HEK293 (cell line): Measurements from ENCODE around the gene GALNT8.
"Not testable (repeated sequence)": the region's sequence is repeated elsewhere in the genome, so short reads cannot be mapped to it uniquely, and the experiment has no call there.

ENCODE experiments used
- BCL11A ChIP-seq: fragments of 450-650 bp; formaldehyde crosslinking; IDR thresholded peaks from 2 replicates; pipeline ENCODE4 v1.5.1; 2016; ENCODE audit warnings: low read depth, missing biosample characterization, missing genetic modification characterization
- ZNF23 ChIP-seq: fragments of 450-650 bp; formaldehyde crosslinking; IDR thresholded peaks from 2 replicates; pipeline ENCODE4 v1.5.1; 2016; ENCODE audit warnings: missing biosample characterization, missing genetic modification characterization, borderline replicate concordance
- ZNF266 ChIP-seq: fragments of 450-650 bp; formaldehyde crosslinking; IDR thresholded peaks from 2 replicates; pipeline ENCODE4 v1.5.1; 2016; ENCODE audit warnings: missing biosample characterization, missing genetic modification characterization, low read depth
- ZNF423 ChIP-seq: fragments of 450-650 bp; formaldehyde crosslinking; IDR thresholded peaks from 2 replicates; pipeline ENCODE4 v1.5.1; 2016; ENCODE audit warnings: missing biosample characterization, missing genetic modification characterization
- ZNF654 ChIP-seq: fragments of 450-650 bp; formaldehyde crosslinking; IDR thresholded peaks from 2 replicates; pipeline ENCODE4 v1.5.1; 2016; ENCODE audit warnings: low read depth, missing biosample characterization, missing genetic modification characterization
- ZNF660 ChIP-seq: fragments of 450-650 bp; IDR thresholded peaks from 2 replicates; pipeline ENCODE4 v1.5.1; 2018; ENCODE audit warnings: missing biosample characterization, mild to moderate bottlenecking, missing genetic modification characterization
- TF ChIP-seq, protein P1 (sequence below): fragments of 450-650 bp; formaldehyde crosslinking; IDR thresholded peaks from 2 replicates; pipeline ENCODE4 v1.5.1; 2016; ENCODE audit warnings: missing biosample characterization, missing genetic modification characterization, borderline replicate concordance
- TF ChIP-seq, protein P2 (sequence below): fragments of 450-650 bp; formaldehyde crosslinking; IDR thresholded peaks from 2 replicates; pipeline ENCODE4 v1.5.1; 2016; ENCODE audit warnings: missing biosample characterization, missing genetic modification characterization
- TF ChIP-seq, protein P3 (sequence below): IDR thresholded peaks from 2 replicates; pipeline ENCODE4 v1.6.1; 2011; ENCODE audit warnings: mild to moderate bottlenecking, low read depth, low read length, borderline replicate concordance
- TF ChIP-seq, protein P4 (sequence below): fragments of 450-650 bp; formaldehyde crosslinking; IDR thresholded peaks from 2 replicates; pipeline ENCODE4; 2016; ENCODE audit warnings: missing biosample characterization, missing genetic modification characterization

DNA sequence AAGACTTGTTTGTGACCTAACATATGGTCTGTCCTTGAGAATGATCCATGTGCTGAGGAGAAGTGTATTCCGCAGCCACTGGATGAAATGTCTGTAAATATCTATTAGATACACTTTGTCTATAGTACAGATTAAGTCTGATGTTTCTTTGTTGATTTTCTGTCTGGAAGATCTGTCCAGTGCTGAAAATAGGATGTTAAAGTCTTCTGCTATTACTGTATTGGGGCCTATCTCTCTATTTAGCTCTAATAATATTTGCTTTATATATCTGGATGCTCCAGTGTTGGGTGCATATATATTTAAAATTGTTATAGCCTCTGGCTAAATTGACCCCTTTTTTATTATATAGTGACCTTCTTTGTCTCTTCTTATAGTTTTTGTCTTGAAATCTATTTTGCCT, 31.5 kb downstream of the GALNT8 start:
- TF ChIP-seq ZNF654 (tag by site-specific recombination); ZNF266 (tag by site-specific recombination); ZNF423 (tag by site-specific recombination); BCL11A (tag by site-specific recombination); ZNF23; ZNF660: not testable (repeated sequence)
- TF ChIP-seq, protein P1, sequence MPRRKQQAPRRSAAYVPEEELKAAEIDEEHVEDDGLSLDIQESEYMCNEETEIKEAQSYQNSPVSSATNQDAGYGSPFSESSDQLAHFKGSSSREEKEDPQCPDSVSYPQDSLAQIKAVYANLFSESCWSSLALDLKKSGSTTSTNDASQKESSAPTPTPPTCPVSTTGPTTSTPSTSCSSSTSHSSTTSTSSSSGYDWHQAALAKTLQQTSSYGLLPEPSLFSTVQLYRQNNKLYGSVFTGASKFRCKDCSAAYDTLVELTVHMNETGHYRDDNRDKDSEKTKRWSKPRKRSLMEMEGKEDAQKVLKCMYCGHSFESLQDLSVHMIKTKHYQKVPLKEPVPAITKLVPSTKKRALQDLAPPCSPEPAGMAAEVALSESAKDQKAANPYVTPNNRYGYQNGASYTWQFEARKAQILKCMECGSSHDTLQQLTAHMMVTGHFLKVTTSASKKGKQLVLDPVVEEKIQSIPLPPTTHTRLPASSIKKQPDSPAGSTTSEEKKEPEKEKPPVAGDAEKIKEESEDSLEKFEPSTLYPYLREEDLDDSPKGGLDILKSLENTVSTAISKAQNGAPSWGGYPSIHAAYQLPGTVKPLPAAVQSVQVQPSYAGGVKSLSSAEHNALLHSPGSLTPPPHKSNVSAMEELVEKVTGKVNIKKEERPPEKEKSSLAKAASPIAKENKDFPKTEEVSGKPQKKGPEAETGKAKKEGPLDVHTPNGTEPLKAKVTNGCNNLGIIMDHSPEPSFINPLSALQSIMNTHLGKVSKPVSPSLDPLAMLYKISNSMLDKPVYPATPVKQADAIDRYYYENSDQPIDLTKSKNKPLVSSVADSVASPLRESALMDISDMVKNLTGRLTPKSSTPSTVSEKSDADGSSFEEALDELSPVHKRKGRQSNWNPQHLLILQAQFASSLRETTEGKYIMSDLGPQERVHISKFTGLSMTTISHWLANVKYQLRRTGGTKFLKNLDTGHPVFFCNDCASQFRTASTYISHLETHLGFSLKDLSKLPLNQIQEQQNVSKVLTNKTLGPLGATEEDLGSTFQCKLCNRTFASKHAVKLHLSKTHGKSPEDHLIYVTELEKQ (tag by site-specific recombination) = not testable (repeated sequence)
- TF ChIP-seq, protein P2, sequence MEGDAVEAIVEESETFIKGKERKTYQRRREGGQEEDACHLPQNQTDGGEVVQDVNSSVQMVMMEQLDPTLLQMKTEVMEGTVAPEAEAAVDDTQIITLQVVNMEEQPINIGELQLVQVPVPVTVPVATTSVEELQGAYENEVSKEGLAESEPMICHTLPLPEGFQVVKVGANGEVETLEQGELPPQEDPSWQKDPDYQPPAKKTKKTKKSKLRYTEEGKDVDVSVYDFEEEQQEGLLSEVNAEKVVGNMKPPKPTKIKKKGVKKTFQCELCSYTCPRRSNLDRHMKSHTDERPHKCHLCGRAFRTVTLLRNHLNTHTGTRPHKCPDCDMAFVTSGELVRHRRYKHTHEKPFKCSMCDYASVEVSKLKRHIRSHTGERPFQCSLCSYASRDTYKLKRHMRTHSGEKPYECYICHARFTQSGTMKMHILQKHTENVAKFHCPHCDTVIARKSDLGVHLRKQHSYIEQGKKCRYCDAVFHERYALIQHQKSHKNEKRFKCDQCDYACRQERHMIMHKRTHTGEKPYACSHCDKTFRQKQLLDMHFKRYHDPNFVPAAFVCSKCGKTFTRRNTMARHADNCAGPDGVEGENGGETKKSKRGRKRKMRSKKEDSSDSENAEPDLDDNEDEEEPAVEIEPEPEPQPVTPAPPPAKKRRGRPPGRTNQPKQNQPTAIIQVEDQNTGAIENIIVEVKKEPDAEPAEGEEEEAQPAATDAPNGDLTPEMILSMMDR (tag by site-specific recombination) = not testable (repeated sequence)
- TF ChIP-seq, protein P3, sequence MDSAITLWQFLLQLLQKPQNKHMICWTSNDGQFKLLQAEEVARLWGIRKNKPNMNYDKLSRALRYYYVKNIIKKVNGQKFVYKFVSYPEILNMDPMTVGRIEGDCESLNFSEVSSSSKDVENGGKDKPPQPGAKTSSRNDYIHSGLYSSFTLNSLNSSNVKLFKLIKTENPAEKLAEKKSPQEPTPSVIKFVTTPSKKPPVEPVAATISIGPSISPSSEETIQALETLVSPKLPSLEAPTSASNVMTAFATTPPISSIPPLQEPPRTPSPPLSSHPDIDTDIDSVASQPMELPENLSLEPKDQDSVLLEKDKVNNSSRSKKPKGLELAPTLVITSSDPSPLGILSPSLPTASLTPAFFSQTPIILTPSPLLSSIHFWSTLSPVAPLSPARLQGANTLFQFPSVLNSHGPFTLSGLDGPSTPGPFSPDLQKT = not testable (repeated sequence)
- TF ChIP-seq, protein P4, sequence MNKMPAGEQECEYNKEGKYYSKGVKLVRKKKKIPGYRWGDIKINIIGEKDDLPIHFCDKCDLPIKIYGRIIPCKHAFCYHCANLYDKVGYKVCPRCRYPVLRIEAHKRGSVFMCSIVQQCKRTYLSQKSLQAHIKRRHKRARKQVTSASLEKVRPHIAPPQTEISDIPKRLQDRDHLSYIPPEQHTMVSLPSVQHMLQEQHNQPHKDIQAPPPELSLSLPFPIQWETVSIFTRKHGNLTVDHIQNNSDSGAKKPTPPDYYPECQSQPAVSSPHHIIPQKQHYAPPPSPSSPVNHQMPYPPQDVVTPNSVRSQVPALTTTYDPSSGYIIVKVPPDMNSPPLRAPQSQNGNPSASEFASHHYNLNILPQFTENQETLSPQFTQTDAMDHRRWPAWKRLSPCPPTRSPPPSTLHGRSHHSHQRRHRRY (tag by site-specific recombination) = not testable (repeated sequence)
